GM23248 (cell line): ENCODE data around the gene GNPDA1. TPM values are rescaled to one million over a fixed set of nuclear protein-coding genes. Genes with fewer than 3 reads are reported as not detected.

ENCODE experiments used
- DNase-seq: peaks from one replicate; pipeline ENCODE4 v3.0.0-alpha.2; 2015
- H2AFZ ChIP-seq: fragments of 200-600 bp; sonication (generic); 2 replicates; pipeline ENCODE4 v1.6.1; 2016; ENCODE audit warnings: antibody characterized with exemption
- H3F3A ChIP-seq: fragments of 200-600 bp; sonication (generic); 2 replicates; pipeline ENCODE4 v1.6.1; 2016; ENCODE audit warnings: mild to moderate bottlenecking, antibody characterized with exemption, mixed run types; ENCODE audit not compliant: insufficient read depth
- H3K27ac ChIP-seq: fragments of 200-600 bp; sonication (generic); 2 replicates; pipeline ENCODE4 v1.5.1; 2016; ENCODE audit warnings: mild to moderate bottlenecking
- H3K27me3 ChIP-seq: fragments of 200-600 bp; sonication (generic); replicated peaks from 2 replicates; pipeline ENCODE4 v1.6.1; 2016; ENCODE audit warnings: mild to moderate bottlenecking; ENCODE audit not compliant: insufficient read depth
- H3K36me3 ChIP-seq: fragments of 200-600 bp; sonication (generic); 2 replicates; pipeline ENCODE4 v1.6.1; 2016; ENCODE audit warnings: low read depth, mild to moderate bottlenecking
- H3K4me1 ChIP-seq: fragments of 200-600 bp; sonication (generic); 2 replicates; pipeline ENCODE4 v1.6.1; 2016; ENCODE audit warnings: mild to moderate bottlenecking; ENCODE audit not compliant: insufficient read depth
- H3K4me2 ChIP-seq: fragments of 200-600 bp; sonication (generic); one replicate; pipeline ENCODE4 v1.6.1; 2016; ENCODE audit warnings: mild to moderate bottlenecking; ENCODE audit not compliant: unreplicated experiment
- H3K4me3 ChIP-seq: fragments of 200-600 bp; sonication (generic); 2 replicates; pipeline ENCODE4 v1.5.1; 2016; ENCODE audit warnings: mild to moderate bottlenecking
- H3K79me2 ChIP-seq: fragments of 200-600 bp; sonication (generic); 2 replicates; pipeline ENCODE4 v1.6.1; 2016; ENCODE audit warnings: mild to moderate bottlenecking; ENCODE audit not compliant: insufficient read depth
- H3K9ac ChIP-seq: fragments of 200-600 bp; sonication (generic); 2 replicates; pipeline ENCODE4 v1.6.1; 2016; ENCODE audit warnings: mild to moderate bottlenecking
- H3K9me2 ChIP-seq: fragments of 200-600 bp; sonication (generic); 2 replicates; pipeline ENCODE4 v1.6.1; 2016; ENCODE audit warnings: mixed run types, mild to moderate bottlenecking, moderate library complexity; ENCODE audit not compliant: insufficient read depth
- H3K9me3 ChIP-seq: fragments of 200-600 bp; sonication (generic); one replicate; pipeline ENCODE4 v1.6.1; 2017; ENCODE audit warnings: low read depth
- H4K20me1 ChIP-seq: fragments of 200-600 bp; sonication (generic); 2 replicates; pipeline ENCODE4 v1.6.0; 2016; ENCODE audit not compliant: insufficient read depth
- EZH2 ChIP-seq: fragments of 200-600 bp; sonication (generic); IDR thresholded peaks from 2 replicates; pipeline ENCODE4 v1.6.1; 2018; ENCODE audit warnings: antibody characterized with exemption, mild to moderate bottlenecking; ENCODE audit not compliant: insufficient read depth, poor library complexity, severe bottlenecking
- EZH2phosphoT487 ChIP-seq: fragments of 200-600 bp; sonication (generic); IDR thresholded peaks from 2 replicates; pipeline ENCODE4 v1.6.1; 2018; ENCODE audit warnings: antibody characterized with exemption, moderate library complexity, mild to moderate bottlenecking, low read depth; ENCODE audit not compliant: insufficient read depth
- whole genome bisulfite sequencing, 2 experiments: methylation state at CpG; one replicate each; pipeline ENCODE4 v1.1.6; 2015 to 2017; ENCODE audit warnings: low lambda C conversion rate in 2 of 2, low coverage in 1 of 2; ENCODE audit errors: missing lambda C conversion rate in 2 of 2; 5-methylcytosine and 5-hydroxymethylcytosine counted together
- in situ Hi-C: fragments of 300-500 bp; cut with MboI; formaldehyde crosslinking; loops from 2 replicates; pipeline ENCODE4 v1.15.0; 2020
- polyA plus RNA-seq: library from polyadenylated mRNA; unstranded; fragments of >200 nt; fragmentation: Nextera tagmentation; extraction: Ambion mirVana; gene quantifications from 2 replicates; pipeline ENCODE4 v1.2.1, GENCODE V29; 2016
- total RNA-seq: library from RNA; depleted of rRNA; stranded (reverse); fragments of >200 nt; shearing (Covaris generic); gene quantifications from 2 replicates; pipeline ENCODE4 v1.2.3, GENCODE V29; 2014

The GNPDA1 gene
- total and polyA plus RNA-seq, 2 experiments from 2014 or later: 27.6 to 28.7 TPM

- Histone ChIP-seq H4K20me1 (no peaks in the 10 kb centered on the region), H3K36me3 (0 out of 2 replicates have a peak, but pooled peaks cover 7% of the 10 kb centered on the region), H3K9me3 (no peaks in the 10 kb centered on the region), H3F3A (peaks cover 8% of the 10 kb centered on the region; the same call in 1 of the 2 replicates), H3K79me2 (no peaks in the 10 kb centered on the region), H3K27me3 (no peaks in the 10 kb centered on the region), H2AFZ (no peak overlapping the region), H3K4me2 (no peak overlapping the region), H3K27ac (no peak overlapping the region), H3K9me2 (no peaks in the 10 kb centered on the region), H3K4me3 (no peak overlapping the region), H3K4me1 (no peaks in the 10 kb centered on the region), H3K9ac (no peak overlapping the region)
- in situ Hi-C loops: loop anchor here (25.0 kb wide), 1 partner anchor 559 kb away; no protein-coding TSS in a partner anchor
- 65 to 67% methylated on average over 2 of the region's 2 CpGs for WGBS, 2 experiments
- TF ChIP-seq EZH2phosphoT487 (no peak), EZH2 (no peak)
- DNase-seq: no peak
These were observed 9.5 kb downstream of the GNPDA1 start for GRCh38 chr5:142003266-142003800.

GRCh38 chr5:142000704-142001484 is 11.9 kb downstream of the GNPDA1 start:
- no peak overlapping the region for H2AFZ ChIP-seq
- no peaks in the 10 kb centered on the region for H3K9me3 ChIP-seq
- DNase-seq: peak; percentile 41
- H3F3A ChIP-seq: peaks cover 14% of the 10 kb centered on the region; the same call in 1 of the 2 replicates
- H4K20me1 ChIP-seq: no peaks in the 10 kb centered on the region
- no peak overlapping the region for H3K4me2 ChIP-seq
- H3K79me2 ChIP-seq: no peaks in the 10 kb centered on the region
- H3K27ac ChIP-seq: no peak overlapping the region
- H3K36me3 ChIP-seq: 0 out of 2 replicates have a peak, but pooled peaks cover 7% of the 10 kb centered on the region
- in situ Hi-C loops: loop anchor here (25.0 kb wide), 1 partner anchor 561 kb away; no protein-coding TSS in a partner anchor
- TF ChIP-seq EZH2phosphoT487: no peak
- TF ChIP-seq EZH2: no peak
- H3K9ac ChIP-seq: no peak overlapping the region
- 77 to 83% methylated on average over 6 of the region's 6 CpGs for WGBS, 2 experiments
- H3K27me3 ChIP-seq: no peaks in the 10 kb centered on the region
- H3K4me3 ChIP-seq: no peak overlapping the region
- no peaks in the 10 kb centered on the region for H3K4me1 ChIP-seq
- no peaks in the 10 kb centered on the region for H3K9me2 ChIP-seq

- no peak for DNase-seq
- H3K27ac ChIP-seq: no peak overlapping the region
- H3K4me2 ChIP-seq: no peak overlapping the region
- no peaks in the 10 kb centered on the region for H3K27me3 ChIP-seq
- in situ Hi-C loops: loop anchor here (25.0 kb wide), 1 partner anchor 562 kb away; no protein-coding TSS in a partner anchor
- peaks cover 14% of the 10 kb centered on the region; the same call in 1 of the 2 replicates for H3F3A ChIP-seq
- no peaks in the 10 kb centered on the region for H3K4me1 ChIP-seq
- 0 out of 2 replicates have a peak, but pooled peaks cover 7% of the 10 kb centered on the region for H3K36me3 ChIP-seq
- no peak overlapping the region for H3K4me3 ChIP-seq
- no peaks in the 10 kb centered on the region for H3K9me2 ChIP-seq
- no peaks in the 10 kb centered on the region for H3K79me2 ChIP-seq
- WGBS, 2 experiments: 15 to 32% methylated on average over 1 of the region's 1 CpG
- no peaks in the 10 kb centered on the region for H3K9me3 ChIP-seq
- no peak overlapping the region for H2AFZ ChIP-seq
- no peaks in the 10 kb centered on the region for H4K20me1 ChIP-seq
- no peak for TF ChIP-seq EZH2
- no peak overlapping the region for H3K9ac ChIP-seq
These were observed 12.7 kb downstream of the GNPDA1 start for GRCh38 chr5:142000173-142000572.

GRCh38 chr5:141997358-141997960 is 15.4 kb downstream of the GNPDA1 start:
- TF ChIP-seq EZH2phosphoT487 (no peak), EZH2 (no peak)
- Histone ChIP-seq H3K4me3 (no peak overlapping the region), H3K79me2 (no peaks in the 10 kb centered on the region), H3K27ac (no peak overlapping the region), H3K4me1 (no peaks in the 10 kb centered on the region), H3K27me3 (no peaks in the 10 kb centered on the region), H3K9ac (no peak overlapping the region), H3K9me2 (no peaks in the 10 kb centered on the region), H4K20me1 (no peaks in the 10 kb centered on the region), H3F3A (peaks cover 14% of the 10 kb centered on the region; the same call in 1 of the 2 replicates), H3K36me3 (peaks cover 14% of the 10 kb centered on the region; the same call in 1 of the 2 replicates), H3K9me3 (no peaks in the 10 kb centered on the region), H2AFZ (no peak overlapping the region), H3K4me2 (no peak overlapping the region)
- 63 to 67% methylated on average over 6 of the region's 6 CpGs for WGBS, 2 experiments
- no peak for DNase-seq
- in situ Hi-C loops: no loop called here
